CD4-positive, alpha-beta T cell (primary cell): Measurements from ENCODE around the gene NT5DC3. TPM values are rescaled to one million over a fixed set of nuclear protein-coding genes. Genes with fewer than 3 reads are reported as not detected.

Experiments used
- ATAC-seq: fragments of 200-7000 bp; cut with Tn5 transposase; one replicate; pipeline ENCODE4 v1.10.0; 2022; ENCODE audit warnings: mild to moderate bottlenecking; ENCODE audit not compliant: poor library complexity
- CTCF ChIA-PET: fragments of 350-600 bp; sonication (Branson Sonifier 250); formaldehyde crosslinking; loops from one replicate; lab custom pipeline; 2021; ENCODE audit warnings: antibody characterized with exemption, inconsistent platforms; lab: Charles Lee
- POLR2A ChIA-PET: fragments of 350-600 bp; sonication (Branson Sonifier 250); formaldehyde crosslinking; loops from one replicate; lab custom pipeline; 2021; ENCODE audit warnings: antibody characterized with exemption, inconsistent platforms; lab: Charles Lee
- DNase-seq, 14 experiments: peaks; one replicate each; pipeline ENCODE4 v3.0.0-alpha.2; 2013 to 2020; ENCODE audit warnings: mixed read lengths in 2 of 14
- H3K27ac ChIP-seq, 2 donors: one replicate each; pipeline versions ENCODE4 v1.5.1 to v1.7.0; 2013; ENCODE audit warnings: low read length in 2 of 2, low read depth in 1 of 2, mild to moderate bottlenecking in 1 of 2
- H3K27me3 ChIP-seq, 2 experiments: 1 replicate in 1 of 2; 2 replicates in 1 of 2; pipeline versions ENCODE4 v1.6.1 to v1.7.0; 2013; ENCODE audit warnings: low read length in 2 of 2, control low read depth in 1 of 2, mild to moderate bottlenecking in 1 of 2, moderate library complexity in 1 of 2; ENCODE audit not compliant: insufficient read depth in 2 of 2, control insufficient read depth in 1 of 2
- H3K36me3 ChIP-seq: one replicate; pipeline ENCODE4 v1.6.1; 2013; ENCODE audit warnings: low read length, control low read depth; ENCODE audit not compliant: insufficient read depth
- H3K4me1 ChIP-seq: one replicate; pipeline ENCODE4 v1.6.1; 2013; ENCODE audit warnings: low read length, control low read depth; ENCODE audit not compliant: insufficient read depth
- H3K4me3 ChIP-seq: one replicate; pipeline ENCODE4 v1.5.1; 2013; ENCODE audit warnings: mild to moderate bottlenecking, low read length, moderate library complexity
- H3K9me3 ChIP-seq, 2 experiments: 1 replicate in 1 of 2; 2 replicates in 1 of 2; pipeline versions ENCODE4 v1.6.1 to v1.7.0; 2013; ENCODE audit warnings: low read length in 2 of 2, mild to moderate bottlenecking in 2 of 2, control low read depth in 1 of 2, moderate library complexity in 1 of 2; ENCODE audit not compliant: control insufficient read depth in 1 of 2, insufficient read depth in 1 of 2
- H3K27ac Mint-ChIP-seq: one replicate; pipeline ENCODE4 v1.8.0; 2020; ENCODE audit warnings: mixed read lengths
- H3K27me3 Mint-ChIP-seq: one replicate; pipeline ENCODE4 v1.8.0; 2021; ENCODE audit warnings: mixed read lengths
- H3K36me3 Mint-ChIP-seq: one replicate; pipeline ENCODE4 v1.8.0; 2021; ENCODE audit warnings: low read depth, mixed read lengths
- H3K4me1 Mint-ChIP-seq: one replicate; pipeline ENCODE4 v1.8.0; 2021; ENCODE audit warnings: low read depth, mixed read lengths
- H3K4me3 Mint-ChIP-seq: one replicate; pipeline ENCODE4 v1.8.0; 2020; ENCODE audit warnings: mild to moderate bottlenecking, mixed read lengths
- H3K9me3 Mint-ChIP-seq: one replicate; pipeline ENCODE4 v1.8.0; 2020; ENCODE audit warnings: mixed read lengths
- intact Hi-C, 2 experiments: fragments of 100-400 bp; cut with DNase I in 1 of 2; cut with micrococcal nuclease in 1 of 2; formaldehyde crosslinking; loops; one replicate each; pipeline versions ENCODE4 v1.15.1 to v1.9.0; 2023 to 2025; cut with DNase I, micrococcal nuclease
- total RNA-seq, 174 experiments: library from RNA in 2 of 174; stranded (reverse) in 2 of 174; gene quantifications; one replicate each; pipeline ENCODE4 v1.2.3 and lab custom pipeline; 2021 to 2026
- TF ChIP-seq, protein P1 (sequence below): fragments of 200-600 bp; IDR thresholded peaks from one replicate; pipeline ENCODE4 v1.8.0; 2022; ENCODE audit warnings: antibody characterized with exemption, mild to moderate bottlenecking

NT5DC3 gene
- total RNA-seq, 2 experiments from 2014 or later, result 3.5 to 4.0 TPM

DNA sequence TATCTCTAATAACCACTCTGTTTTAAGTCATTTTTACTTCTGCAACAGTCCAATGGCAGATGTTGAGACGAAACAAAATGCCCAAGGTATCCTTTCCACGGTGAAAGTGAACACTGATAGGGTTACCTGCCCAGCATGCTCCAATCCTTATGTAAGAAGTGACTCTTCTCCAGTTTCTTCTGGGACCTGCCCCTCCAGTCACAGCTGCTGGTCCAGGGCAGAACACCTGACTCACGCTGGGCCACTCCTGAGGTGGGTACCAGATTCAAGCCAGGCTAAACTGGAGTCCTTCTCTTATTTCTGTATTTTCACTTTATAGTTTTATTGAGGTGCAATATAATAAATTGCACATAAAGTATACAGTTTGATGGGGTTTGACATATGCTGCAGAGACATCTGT, 16.7 kb downstream of the NT5DC3 start:
- H3K36me3 ChIP-seq, result no peaks in the 10 kb centered on the region
- Mint-ChIP-seq H3K9me3 (peaks cover 5% of the 10 kb centered on the region), H3K27me3 (no peaks in the 10 kb centered on the region), H3K4me3 (no peak overlapping the region), H3K36me3 (no peaks in the 10 kb centered on the region), H3K4me1 (no peaks in the 10 kb centered on the region), H3K27ac (no peak overlapping the region)
- no peaks in the 10 kb centered on the region for H3K4me1 ChIP-seq
- ATAC-seq (no peak), DNase-seq (no peak)
- intact Hi-C loops, result no loop called here
- CTCF ChIA-PET, result no interaction called here
- no peaks in the 10 kb centered on the region for H3K27me3 ChIP-seq
- H3K9me3 ChIP-seq, result peaks cover 0 to 6% of the 10 kb centered on the region in 2 experiments
- POLR2A ChIA-PET, result no interaction called here
- H3K4me3 ChIP-seq, result no peak overlapping the region
- no peak overlapping the region for H3K27ac ChIP-seq
- TF ChIP-seq, protein P1, sequence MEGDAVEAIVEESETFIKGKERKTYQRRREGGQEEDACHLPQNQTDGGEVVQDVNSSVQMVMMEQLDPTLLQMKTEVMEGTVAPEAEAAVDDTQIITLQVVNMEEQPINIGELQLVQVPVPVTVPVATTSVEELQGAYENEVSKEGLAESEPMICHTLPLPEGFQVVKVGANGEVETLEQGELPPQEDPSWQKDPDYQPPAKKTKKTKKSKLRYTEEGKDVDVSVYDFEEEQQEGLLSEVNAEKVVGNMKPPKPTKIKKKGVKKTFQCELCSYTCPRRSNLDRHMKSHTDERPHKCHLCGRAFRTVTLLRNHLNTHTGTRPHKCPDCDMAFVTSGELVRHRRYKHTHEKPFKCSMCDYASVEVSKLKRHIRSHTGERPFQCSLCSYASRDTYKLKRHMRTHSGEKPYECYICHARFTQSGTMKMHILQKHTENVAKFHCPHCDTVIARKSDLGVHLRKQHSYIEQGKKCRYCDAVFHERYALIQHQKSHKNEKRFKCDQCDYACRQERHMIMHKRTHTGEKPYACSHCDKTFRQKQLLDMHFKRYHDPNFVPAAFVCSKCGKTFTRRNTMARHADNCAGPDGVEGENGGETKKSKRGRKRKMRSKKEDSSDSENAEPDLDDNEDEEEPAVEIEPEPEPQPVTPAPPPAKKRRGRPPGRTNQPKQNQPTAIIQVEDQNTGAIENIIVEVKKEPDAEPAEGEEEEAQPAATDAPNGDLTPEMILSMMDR, result no peak

DNA sequence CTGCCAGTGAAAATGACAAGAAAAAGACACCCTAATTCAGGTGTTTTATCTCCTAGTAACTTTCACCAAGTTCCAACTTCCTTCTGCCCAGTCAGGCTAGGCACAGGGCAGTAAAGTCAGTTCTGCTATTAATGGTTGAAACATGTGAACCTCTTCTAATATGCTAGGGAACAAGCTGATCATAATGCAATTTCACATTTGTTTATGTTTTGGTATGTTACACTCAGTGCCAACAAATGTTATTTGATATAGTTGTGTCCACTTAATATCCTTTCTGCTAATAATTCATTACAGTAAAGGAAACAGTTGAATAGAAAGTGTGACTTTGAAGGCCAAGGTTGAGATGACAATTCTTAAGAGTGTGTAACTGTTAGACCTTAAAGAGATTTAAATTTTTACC, 17.2 kb downstream of the NT5DC3 start:
- CTCF ChIA-PET, result no interaction called here
- TF ChIP-seq, protein P1, result no peak

DNA sequence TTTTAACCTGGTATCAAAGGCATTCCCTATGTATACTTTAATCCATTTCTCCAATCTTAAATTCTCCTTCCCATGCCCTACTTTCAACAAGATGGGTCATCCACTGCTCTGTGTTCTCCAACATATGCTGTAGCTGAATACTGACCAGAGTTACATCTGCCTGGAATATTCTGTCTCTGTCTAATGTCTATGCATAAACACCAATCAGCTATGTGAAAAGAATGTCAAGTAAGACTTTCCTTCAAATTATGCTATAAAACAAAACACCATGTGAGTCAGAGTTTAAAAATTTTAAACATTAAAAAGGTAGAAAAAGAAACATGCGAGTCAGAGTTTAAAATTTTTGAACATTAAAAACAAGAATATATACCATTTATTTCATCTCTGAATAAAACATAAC, 19.3 kb downstream of the NT5DC3 start:
- ChIA-PET POLR2A (no interaction called here), CTCF (no interaction called here)
- H3K36me3 ChIP-seq, result no peaks in the 10 kb centered on the region
- no peaks in the 10 kb centered on the region for H3K27me3 Mint-ChIP-seq
- intact Hi-C loops, result no loop called here
- TF ChIP-seq, protein P1, result no peak
- DNase-seq (no peak), ATAC-seq (no peak)
- peaks cover 0 to 6% of the 10 kb centered on the region in 2 experiments for H3K9me3 ChIP-seq
- H3K4me1 Mint-ChIP-seq, result no peaks in the 10 kb centered on the region
- no peaks in the 10 kb centered on the region for H3K36me3 Mint-ChIP-seq
- no peaks in the 10 kb centered on the region for H3K27me3 ChIP-seq
- no peaks in the 10 kb centered on the region for H3K4me1 ChIP-seq
- H3K9me3 Mint-ChIP-seq, result peaks cover 5% of the 10 kb centered on the region
- no peak overlapping the region for H3K27ac ChIP-seq
- no peak overlapping the region for H3K27ac Mint-ChIP-seq
- H3K4me3 Mint-ChIP-seq, result no peak overlapping the region
- no peak overlapping the region for H3K4me3 ChIP-seq

More for the DNA sequence above, 17.2 kb downstream of the NT5DC3 start:
- no peak for DNase-seq
- ATAC-seq, result no peak
- no peaks in the 10 kb centered on the region for H3K4me1 ChIP-seq
- no peaks in the 10 kb centered on the region for H3K4me1 Mint-ChIP-seq
- no peaks in the 10 kb centered on the region for H3K27me3 Mint-ChIP-seq
- H3K27ac ChIP-seq, result no peak overlapping the region
- H3K4me3 Mint-ChIP-seq, result no peak overlapping the region
- no peak overlapping the region for H3K4me3 ChIP-seq
- H3K36me3 ChIP-seq, result no peaks in the 10 kb centered on the region
- H3K36me3 Mint-ChIP-seq, result no peaks in the 10 kb centered on the region
- H3K9me3 Mint-ChIP-seq, result peaks cover 5% of the 10 kb centered on the region
- peaks cover 0 to 6% of the 10 kb centered on the region in 2 experiments for H3K9me3 ChIP-seq
- POLR2A ChIA-PET, result no interaction called here
- no peak overlapping the region for H3K27ac Mint-ChIP-seq
- intact Hi-C loops, result no loop called here
- no peaks in the 10 kb centered on the region for H3K27me3 ChIP-seq
